HepG2 (cell line): ENCODE measurements around the gene ZNF804A. TPM values are rescaled to one million over a fixed set of nuclear protein-coding genes. Genes with fewer than 3 reads are reported as not detected.

Experiments used
- ATAC-seq: fragments of 200-7000 bp; cut with Tn5 transposase; 3 replicates; pipeline ENCODE4 v1.9.1; 2020; ENCODE audit warnings: mild to moderate bottlenecking, moderate library complexity
- BruUV-seq: library from RNA; stranded (reverse); fragments of 400-500 nt; replicated peaks from 2 replicates; lab custom pipeline; 2021; lab: Mats Ljungman, UMichigan
- CTCF ChIA-PET: fragments of 300-600 bp; formaldehyde crosslinking; extraction: SDS; loops from one replicate; lab custom pipeline; 2021; ENCODE audit warnings: low total read pairs, inconsistent platforms, low intra/inter-chr PET ratio; lab: Yijun Ruan, JAX
- POLR2A ChIA-PET: fragments of 350-600 bp; sonication (Branson Sonifier 250); formaldehyde crosslinking; loops from one replicate; lab custom pipeline; 2020; ENCODE audit warnings: antibody characterized with exemption, inconsistent platforms; lab: Yijun Ruan, JAX
- DNase-seq: peaks from one replicate; pipeline ENCODE4 v3.0.0-alpha.2; 2015; ENCODE audit warnings: low spot score
- FAIRE-seq: peaks from 3 replicates; lab custom pipeline; 2011; peaks lifted over from hg19 to GRCh38; lab: Jason Lieb, UNC
- H2AFZ ChIP-seq: one replicate; pipeline ENCODE4 v1.6.1; 2011; ENCODE audit warnings: low read length, inconsistent platforms
- H3K27ac ChIP-seq: fragments of 300-600 bp; 3 replicates; pipeline ENCODE4 v1.8.0; 2011; ENCODE audit warnings: mixed run types, mild to moderate bottlenecking, mixed read lengths, low read length, inconsistent platforms; ENCODE audit not compliant: insufficient read depth; ENCODE audit errors: extremely low read length
- H3K27me3 ChIP-seq, 2 experiments: fragments of 200-600 bp in 1 of 2; 2 replicates in 1 of 2; 3 replicates in 1 of 2; pipeline versions ENCODE4 v1.6.0 to v1.8.0; 2011; ENCODE audit warnings: low read length in 2 of 2, mild to moderate bottlenecking in 2 of 2, moderate library complexity in 2 of 2, inconsistent platforms in 1 of 2; ENCODE audit not compliant: insufficient read depth in 2 of 2, control insufficient read depth in 1 of 2
- H3K36me3 ChIP-seq, 2 experiments: fragments of 200-600 bp in 1 of 2; replicated peaks in 1 of 2; 2 replicates in 1 of 2; 3 replicates in 1 of 2; pipeline versions ENCODE4 v1.5.1 to v1.8.0; 2011; ENCODE audit warnings: low read length in 2 of 2, inconsistent platforms in 1 of 2; ENCODE audit not compliant: insufficient read depth in 2 of 2, control insufficient read depth in 1 of 2
- H3K4me1 ChIP-seq: 2 replicates; pipeline ENCODE4 v1.5.1; 2012; ENCODE audit warnings: low read length, inconsistent platforms; ENCODE audit not compliant: insufficient read depth
- H3K4me2 ChIP-seq: 2 replicates; pipeline ENCODE4 v1.6.0; 2011; ENCODE audit warnings: low read depth, low read length, inconsistent platforms
- H3K4me3 ChIP-seq, 3 experiments: fragments of 200-600 bp in 1 of 3; sonication (generic), shearing (Covaris generic) in 1 of 3; replicated peaks in 1 of 3; 2 replicates each; pipeline ENCODE4 v1.5.1; 2011 to 2016; ENCODE audit warnings: low read length in 3 of 3, inconsistent platforms in 2 of 3, low read depth in 2 of 3, mild to moderate bottlenecking in 2 of 3, control low read depth in 1 of 3, mixed read lengths in 1 of 3; ENCODE audit not compliant: insufficient read depth in 1 of 3
- H3K79me2 ChIP-seq: one replicate; pipeline ENCODE4 v1.6.1; 2011; ENCODE audit warnings: low read length, inconsistent platforms; ENCODE audit not compliant: insufficient read depth
- H3K9ac ChIP-seq: 2 replicates; pipeline ENCODE4 v1.6.0; 2011; ENCODE audit warnings: mild to moderate bottlenecking, low read depth, low read length, inconsistent platforms; ENCODE audit not compliant: insufficient read depth
- H3K9me3 ChIP-seq: 2 replicates; pipeline ENCODE4 v1.5.1; 2012; ENCODE audit warnings: mild to moderate bottlenecking, low read length
- H4K20me1 ChIP-seq: 2 replicates; pipeline ENCODE4 v1.6.0; 2011; ENCODE audit warnings: inconsistent platforms, mild to moderate bottlenecking, low read length, moderate library complexity; ENCODE audit not compliant: insufficient read depth
- ESRRA ChIP-seq: sonication (generic); formaldehyde crosslinking; IDR thresholded peaks from 2 replicates; pipeline ENCODE4 v1.5.1; 2020; ENCODE audit warnings: mild to moderate bottlenecking, low read depth, missing genetic modification reagents
- KAT8 ChIP-seq: IDR thresholded peaks from 2 replicates; pipeline ENCODE4 v1.6.1; 2016; ENCODE audit warnings: missing genetic modification reagents, missing compliant biosample characterization
- NFE2L1 ChIP-seq: sonication (generic); formaldehyde crosslinking; IDR thresholded peaks from 2 replicates; pipeline ENCODE4 v1.4.0; 2020; ENCODE audit warnings: missing genetic modification reagents, mild to moderate bottlenecking, borderline replicate concordance
- NR1H2 ChIP-seq: sonication (generic); formaldehyde crosslinking; IDR thresholded peaks from 2 replicates; pipeline ENCODE4 v1.8.1; 2022; ENCODE audit warnings: low read depth, missing genetic modification reagents, borderline replicate concordance
- ZNF143 ChIP-seq: sonication (generic); formaldehyde crosslinking; IDR thresholded peaks from 2 replicates; pipeline ENCODE4 v1.4.0; 2020; ENCODE audit warnings: missing genetic modification reagents
- ZNF850 ChIP-seq: sonication (generic); formaldehyde crosslinking; conservative IDR thresholded peaks from 2 replicates; pipeline ENCODE4 v1.9.0; 2021; ENCODE audit warnings: mild to moderate bottlenecking, missing genetic modification reagents
- WGBS: methylation state at CpG from one replicate; pipeline ENCODE4 v1.1.6; 2017; ENCODE audit warnings: low lambda C conversion rate; 5-methylcytosine and 5-hydroxymethylcytosine counted together
- in situ Hi-C: cut with HindIII; loops from 2 replicates; pipeline ENCODE4 v1.10.0; 2017; ENCODE audit warnings: low pct_unique_long_range_greater_than_20kb; ENCODE audit not compliant: extremely low pct_ligation_motif_present
- intact Hi-C: fragments of 100-400 bp; cut with micrococcal nuclease; formaldehyde crosslinking; loops from one replicate; pipeline ENCODE4 v1.10.0; 2022; ENCODE audit not compliant: unreplicated experiment
- polyA plus RNA-seq, 8 experiments: library from polyadenylated mRNA; depleted of rRNA in 3 of 8; stranded (reverse) in 7 of 8; unstranded in 1 of 8; fragments of >200 nt; fragmentation: Illumina TruSeq in 4 of 8; extraction: Trizol in 4 of 8; gene quantifications; 2 replicates each; pipeline versions ENCODE4 v1.2.1 to v1.2.3, GENCODE V29; 2011 to 2016; ENCODE audit warnings: low read depth in 4 of 8, missing spikeins in 1 of 8, mixed read lengths in 1 of 8; ENCODE audit not compliant: insufficient read depth in 1 of 8
- total RNA-seq, 5 experiments: library from RNA; depleted of rRNA; stranded (reverse); fragments of >200 nt; fragmentation: Illumina TruSeq; extraction: Trizol; gene quantifications; 2 replicates each; pipeline ENCODE4 v1.2.3, GENCODE V29; 2016; ENCODE audit warnings: low read depth in 1 of 5
- TF ChIP-seq, protein P1 (sequence below): sonication (generic); formaldehyde crosslinking; IDR thresholded peaks from 2 replicates; pipeline ENCODE4 v1.8.1; 2023; ENCODE audit warnings: missing genetic modification reagents, mild to moderate bottlenecking, borderline replicate concordance

The ZNF804A gene
- total and polyA plus RNA-seq, 2 of the 13 experiments (the other 11 are each of a cell fraction or from before 2014, with no cell fraction given): 0.07 to 0.09 TPM

DNA sequence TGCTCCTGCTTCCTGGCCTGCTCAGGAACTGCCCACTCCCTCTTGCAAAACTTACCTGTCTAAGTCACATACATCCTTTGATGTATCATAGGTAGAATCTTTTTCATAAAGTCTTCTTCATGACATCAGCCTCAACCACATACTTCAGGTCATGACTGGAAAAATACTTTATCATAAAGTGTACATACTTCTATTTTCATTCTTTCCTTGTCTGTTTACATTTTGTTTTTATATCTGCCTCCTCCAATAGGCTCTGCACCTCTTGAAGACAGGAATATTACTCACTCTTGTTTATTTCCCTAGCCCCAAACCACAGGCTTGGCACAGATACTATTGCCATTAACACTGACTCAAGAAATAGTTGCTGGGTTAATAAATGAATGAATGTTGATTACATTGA, 43.6 kb upstream of the ZNF804A start:
- Histone ChIP-seq H3K9me3 (peaks cover 5% of the 10 kb centered on the region; the same call in 1 of the 2 replicates), H4K20me1 (no peaks in the 10 kb centered on the region), H3K27me3 (no peaks in the 10 kb centered on the region)
- TF ChIP-seq, protein P1, sequence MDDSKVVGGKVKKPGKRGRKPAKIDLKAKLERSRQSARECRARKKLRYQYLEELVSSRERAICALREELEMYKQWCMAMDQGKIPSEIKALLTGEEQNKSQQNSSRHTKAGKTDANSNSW: no peak
- TF ChIP-seq NFE2L1 (CRISPR knock-in tag) (no peak), ZNF850 (CRISPR knock-in tag) (no peak), ZNF143 (CRISPR knock-in tag) (no peak)
- TF ChIP-seq, all 625 proteins: peak for 0
- no peak overlapping the region for H3K4me3 ChIP-seq
- DNase-seq (no peak), ATAC-seq (no peak), FAIRE-seq (no peak)
- no TSS peak for BruUV-seq
- H3K4me1 ChIP-seq: no peaks in the 10 kb centered on the region
- H3K27ac ChIP-seq: no peak overlapping the region
- H3K79me2 ChIP-seq: no peaks in the 10 kb centered on the region
- in situ Hi-C loops (no loop called here), intact Hi-C loops (no loop called here)
- CTCF ChIA-PET: no interaction called here
- no peak overlapping the region for H2AFZ ChIP-seq
- H3K36me3 ChIP-seq: no peaks in the 10 kb centered on the region
- H3K4me2 ChIP-seq: no peak overlapping the region
- no peak overlapping the region for H3K9ac ChIP-seq
- POLR2A ChIA-PET: no interaction called here

DNA sequence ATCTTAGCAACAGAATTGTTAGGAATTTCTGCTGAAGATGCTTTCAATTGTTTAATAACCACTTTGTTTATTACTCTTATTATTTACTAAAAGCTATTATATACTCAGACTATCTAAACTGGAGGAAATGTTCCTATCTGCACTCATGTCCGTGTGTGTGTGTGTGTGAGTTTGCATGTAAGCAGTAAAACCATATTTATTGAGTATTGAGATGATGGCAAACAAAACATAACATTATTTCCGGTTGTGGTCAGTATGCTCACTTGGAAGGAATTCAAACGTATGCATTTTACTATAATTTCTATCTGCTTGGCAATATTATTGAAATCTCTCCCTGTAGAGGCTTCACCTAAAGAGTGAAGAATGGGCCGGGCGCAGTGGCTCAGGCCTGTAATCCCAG, 43.0 kb upstream of the ZNF804A start:
- ChIA-PET CTCF (no interaction called here), POLR2A (no interaction called here)
- no peak for FAIRE-seq

More for the DNA sequence above, 43.0 kb upstream of the ZNF804A start:
- 9% methylated on average over 5 of the region's 5 CpGs for WGBS
- no peak for TF ChIP-seq ESRRA (CRISPR knock-in tag)
- TF ChIP-seq KAT8 (CRISPR knock-in tag): no peak
- no peak for TF ChIP-seq NR1H2 (CRISPR knock-in tag)
- Histone ChIP-seq H3K9me3 (no peaks in the 10 kb centered on the region; the same call in 1 of the 2 replicates), H3K27me3 (no peaks in the 10 kb centered on the region), H3K36me3 (no peaks in the 10 kb centered on the region), H3K4me3 (no peak overlapping the region), H4K20me1 (no peaks in the 10 kb centered on the region), H3K4me2 (no peak overlapping the region), H3K9ac (no peak overlapping the region), H3K79me2 (no peaks in the 10 kb centered on the region), H2AFZ (no peak overlapping the region), H3K4me1 (no peaks in the 10 kb centered on the region), H3K27ac (no peak overlapping the region)
- in situ Hi-C loops: no loop called here
- DNase-seq: no peak
- no peak for ATAC-seq
- no TSS peak for BruUV-seq
- intact Hi-C loops: no loop called here
